ENCODE results near the gene GFOD1.

GRCh38 chr6:13480631-13481501, 6.5 kb downstream of the GFOD1 start:
- TF ChIP-seq CTCF (IDR thresholded peaks at IDR 0.05) (no peak), POLR2A (IDR thresholded peaks at IDR 0.05) (no peak)

All from esophagus squamous epithelium (tissue), 4 donors.